AG04450 (cell line): ENCODE measurements around the gene SPIRE1. TPM values are rescaled to one million over a fixed set of nuclear protein-coding genes. Genes with fewer than 3 reads are reported as not detected.

ENCODE experiments used
- CTCF ChIA-PET: fragments of 300-600, 350-600 bp; formaldehyde crosslinking; extraction: SDS; loops from one replicate; lab custom pipeline; 2022; ENCODE audit warnings: antibody characterized with exemption, inconsistent platforms; lab: Charles Lee
- POLR2A ChIA-PET: fragments of 350-600 bp; formaldehyde crosslinking; extraction: SDS; loops from one replicate; lab custom pipeline; 2021; ENCODE audit warnings: antibody characterized with exemption, inconsistent platforms; lab: Yijun Ruan, JAX
- DNase-seq: peaks from one replicate; pipeline ENCODE4 v3.0.0-alpha.2; 2011; ENCODE audit warnings: low read depth, low spot score
- H3K27ac ChIP-seq: one replicate; pipeline ENCODE4 v1.5.1; 2012; ENCODE audit warnings: low read depth, low read length, control low read depth
- H3K27me3 ChIP-seq: one replicate; pipeline ENCODE4 v1.6.0; 2012; ENCODE audit warnings: low read length; ENCODE audit not compliant: control insufficient read depth, insufficient read depth
- H3K4me3 ChIP-seq: 2 replicates; pipeline ENCODE4 v1.5.1; 2011; ENCODE audit warnings: mild to moderate bottlenecking, low read depth, low read length, control low read depth
- H3K9me3 ChIP-seq: 2 replicates; pipeline ENCODE4 v1.5.1; 2012; ENCODE audit warnings: low read length; ENCODE audit not compliant: control insufficient read depth, insufficient read depth
- polyA plus RNA-seq: library from polyadenylated mRNA; depleted of rRNA; stranded (reverse); fragments of >200 nt; gene quantifications from 2 replicates; pipeline ENCODE4 v1.2.3, GENCODE V29; 2011
- TF ChIP-seq, protein P1 (sequence below): IDR thresholded peaks from 2 replicates; pipeline ENCODE4 v1.5.1; 2011; ENCODE audit warnings: low read depth, low read length, control low read depth, inconsistent platforms

Gene SPIRE1
- polyA plus RNA-seq, 1 experiment = 22.2 TPM

GRCh38 chr18:12595571-12596255, 62.2 kb downstream of the SPIRE1 start:
- ChIA-PET POLR2A (no interaction called here), CTCF (interaction anchor here (0.5 kb wide), 1 partner anchor 149 kb away, joined by 6 read pairs; no protein-coding TSS in a partner anchor)
- no peak for DNase-seq
- no peak overlapping the region for H3K27ac ChIP-seq
- H3K9me3 ChIP-seq = no peaks in the 10 kb centered on the region
- TF ChIP-seq, protein P1, sequence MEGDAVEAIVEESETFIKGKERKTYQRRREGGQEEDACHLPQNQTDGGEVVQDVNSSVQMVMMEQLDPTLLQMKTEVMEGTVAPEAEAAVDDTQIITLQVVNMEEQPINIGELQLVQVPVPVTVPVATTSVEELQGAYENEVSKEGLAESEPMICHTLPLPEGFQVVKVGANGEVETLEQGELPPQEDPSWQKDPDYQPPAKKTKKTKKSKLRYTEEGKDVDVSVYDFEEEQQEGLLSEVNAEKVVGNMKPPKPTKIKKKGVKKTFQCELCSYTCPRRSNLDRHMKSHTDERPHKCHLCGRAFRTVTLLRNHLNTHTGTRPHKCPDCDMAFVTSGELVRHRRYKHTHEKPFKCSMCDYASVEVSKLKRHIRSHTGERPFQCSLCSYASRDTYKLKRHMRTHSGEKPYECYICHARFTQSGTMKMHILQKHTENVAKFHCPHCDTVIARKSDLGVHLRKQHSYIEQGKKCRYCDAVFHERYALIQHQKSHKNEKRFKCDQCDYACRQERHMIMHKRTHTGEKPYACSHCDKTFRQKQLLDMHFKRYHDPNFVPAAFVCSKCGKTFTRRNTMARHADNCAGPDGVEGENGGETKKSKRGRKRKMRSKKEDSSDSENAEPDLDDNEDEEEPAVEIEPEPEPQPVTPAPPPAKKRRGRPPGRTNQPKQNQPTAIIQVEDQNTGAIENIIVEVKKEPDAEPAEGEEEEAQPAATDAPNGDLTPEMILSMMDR = no peak
- H3K27me3 ChIP-seq = no peaks in the 10 kb centered on the region
- no peak overlapping the region for H3K4me3 ChIP-seq

- H3K9me3 ChIP-seq = no peaks in the 10 kb centered on the region
- no peak for DNase-seq
- TF ChIP-seq, protein P1 = no peak
- ChIA-PET CTCF (no interaction called here), POLR2A (no interaction called here)
- H3K4me3 ChIP-seq = no peak overlapping the region
- no peak overlapping the region for H3K27ac ChIP-seq
- no peaks in the 10 kb centered on the region for H3K27me3 ChIP-seq
Measured at GRCh38 chr18:12593866-12594265, 64.0 kb downstream of the SPIRE1 start.

DNA sequence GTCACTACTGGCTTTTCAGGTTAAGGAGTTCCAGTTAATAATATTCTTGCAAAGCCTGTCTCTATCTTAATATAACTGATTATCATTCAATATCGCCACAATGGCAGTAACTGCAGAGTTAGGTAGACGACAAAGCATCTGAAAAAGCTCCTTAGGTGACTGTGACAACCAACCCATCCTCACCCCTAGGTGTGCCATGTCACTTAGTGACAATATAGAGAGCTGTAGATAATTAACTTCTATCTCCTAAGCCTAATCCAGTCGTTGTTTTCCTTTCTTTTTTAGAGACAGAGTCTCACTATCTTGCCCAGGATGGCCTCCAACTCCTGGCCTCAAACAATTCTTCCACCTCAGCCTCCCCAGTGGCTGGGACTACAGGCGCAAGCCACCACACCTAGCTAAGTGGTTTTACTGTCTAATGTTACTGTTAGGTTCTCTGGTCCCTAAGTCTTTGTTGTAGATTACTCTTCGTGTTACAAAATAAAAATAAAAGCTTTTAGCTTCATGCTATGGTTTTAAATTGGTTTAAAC, 65.2 kb downstream of the SPIRE1 start:
- CTCF ChIA-PET = no interaction called here
- POLR2A ChIA-PET = no interaction called here
- Histone ChIP-seq H3K4me3 (no peak overlapping the region), H3K27me3 (no peaks in the 10 kb centered on the region), H3K9me3 (no peaks in the 10 kb centered on the region), H3K27ac (no peak overlapping the region)
- no peak for DNase-seq
- TF ChIP-seq, protein P1 = no peak

DNA sequence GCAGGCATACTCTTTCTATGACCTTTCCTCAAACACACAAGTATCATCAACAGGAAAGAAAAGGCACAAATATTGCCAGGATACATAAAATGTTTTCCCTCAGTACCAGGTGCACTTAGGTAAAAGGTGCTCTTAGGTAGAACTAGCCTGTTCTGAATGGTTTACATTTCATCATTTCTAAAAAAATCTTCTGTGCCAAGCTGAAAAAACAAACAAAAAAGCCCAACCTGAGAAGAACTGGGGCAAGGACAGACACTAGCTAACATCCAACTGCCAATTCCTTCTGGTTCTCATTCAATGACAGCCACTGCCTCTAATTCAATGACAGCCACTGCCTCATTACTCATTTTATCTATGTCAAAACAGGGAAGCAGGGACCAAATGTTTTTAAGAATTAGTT, 68.5 kb downstream of the SPIRE1 start:
- ChIA-PET CTCF (no interaction called here), POLR2A (no interaction called here)
- H3K27ac ChIP-seq = no peak overlapping the region
- no peaks in the 10 kb centered on the region for H3K9me3 ChIP-seq
- DNase-seq = no peak
- TF ChIP-seq, protein P1 = no peak
- H3K27me3 ChIP-seq = no peaks in the 10 kb centered on the region
- no peak overlapping the region for H3K4me3 ChIP-seq

DNA sequence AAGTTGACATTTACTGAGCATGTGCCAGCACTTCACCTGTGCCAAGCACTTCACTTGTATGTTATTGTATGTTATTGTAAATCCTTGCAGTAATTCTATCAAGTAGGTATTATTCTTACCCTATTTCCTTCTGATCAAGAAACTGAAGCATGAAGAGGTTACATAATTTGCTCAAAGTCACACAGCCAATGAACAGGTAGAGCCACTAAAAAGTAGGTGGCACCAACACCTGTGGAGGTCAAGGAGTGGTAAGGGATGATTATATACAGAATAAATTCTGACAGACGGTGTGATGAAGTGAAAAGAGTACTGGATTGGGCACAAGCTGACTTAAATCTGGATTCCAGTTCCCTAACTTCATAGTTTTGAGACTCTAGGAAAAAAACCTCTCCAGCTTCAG, 71.0 kb downstream of the SPIRE1 start:
- no peak for DNase-seq
- ChIA-PET POLR2A (no interaction called here), CTCF (interaction anchor here (0.6 kb wide), 3 partner anchors 29 to 194 kb away, joined by 3 to 5 read pairs (median 4); no protein-coding TSS in a partner anchor)

More for the DNA sequence above, 71.0 kb downstream of the SPIRE1 start:
- Histone ChIP-seq H3K4me3 (no peak overlapping the region), H3K9me3 (no peaks in the 10 kb centered on the region), H3K27me3 (no peaks in the 10 kb centered on the region), H3K27ac (no peak overlapping the region)
- TF ChIP-seq, protein P1 = no peak
